A673 (cell line): ENCODE results near the gene BCKDK.

Experiments
- EZH2 ChIP-seq: fragments of 200-600 bp; sonication (generic); IDR thresholded peaks from 2 replicates; pipeline ENCODE4 v1.6.1; 2017; ENCODE audit warnings: borderline replicate concordance, low read depth, mild to moderate bottlenecking, mixed read lengths, antibody characterized with exemption, low read length; ENCODE audit not compliant: poor library complexity, severe bottlenecking
- TF ChIP-seq, protein P1 (sequence below): fragments of 300-800, 200-600 bp; sonication (generic); conservative IDR thresholded peaks from 2 replicates; pipeline ENCODE4 v1.5.1; 2017; ENCODE audit warnings: low read depth, mild to moderate bottlenecking, antibody characterized with exemption, low read length, moderate library complexity, mixed read lengths

GRCh38 chr16:31089199-31089598, 19.0 kb upstream of the BCKDK start:
- no peak for TF ChIP-seq EZH2
- TF ChIP-seq, protein P1, sequence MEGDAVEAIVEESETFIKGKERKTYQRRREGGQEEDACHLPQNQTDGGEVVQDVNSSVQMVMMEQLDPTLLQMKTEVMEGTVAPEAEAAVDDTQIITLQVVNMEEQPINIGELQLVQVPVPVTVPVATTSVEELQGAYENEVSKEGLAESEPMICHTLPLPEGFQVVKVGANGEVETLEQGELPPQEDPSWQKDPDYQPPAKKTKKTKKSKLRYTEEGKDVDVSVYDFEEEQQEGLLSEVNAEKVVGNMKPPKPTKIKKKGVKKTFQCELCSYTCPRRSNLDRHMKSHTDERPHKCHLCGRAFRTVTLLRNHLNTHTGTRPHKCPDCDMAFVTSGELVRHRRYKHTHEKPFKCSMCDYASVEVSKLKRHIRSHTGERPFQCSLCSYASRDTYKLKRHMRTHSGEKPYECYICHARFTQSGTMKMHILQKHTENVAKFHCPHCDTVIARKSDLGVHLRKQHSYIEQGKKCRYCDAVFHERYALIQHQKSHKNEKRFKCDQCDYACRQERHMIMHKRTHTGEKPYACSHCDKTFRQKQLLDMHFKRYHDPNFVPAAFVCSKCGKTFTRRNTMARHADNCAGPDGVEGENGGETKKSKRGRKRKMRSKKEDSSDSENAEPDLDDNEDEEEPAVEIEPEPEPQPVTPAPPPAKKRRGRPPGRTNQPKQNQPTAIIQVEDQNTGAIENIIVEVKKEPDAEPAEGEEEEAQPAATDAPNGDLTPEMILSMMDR = no peak
